NCI-H2081 treated with DMSO at 0.1 percent for 48 hours (cell line): ENCODE results near the gene NTRK2.

ENCODE experiments used
- DNase-seq: peaks from one replicate; lab custom pipeline; 2025; lab: John Stamatoyannopoulos, UW

The NTRK2 gene

DNA sequence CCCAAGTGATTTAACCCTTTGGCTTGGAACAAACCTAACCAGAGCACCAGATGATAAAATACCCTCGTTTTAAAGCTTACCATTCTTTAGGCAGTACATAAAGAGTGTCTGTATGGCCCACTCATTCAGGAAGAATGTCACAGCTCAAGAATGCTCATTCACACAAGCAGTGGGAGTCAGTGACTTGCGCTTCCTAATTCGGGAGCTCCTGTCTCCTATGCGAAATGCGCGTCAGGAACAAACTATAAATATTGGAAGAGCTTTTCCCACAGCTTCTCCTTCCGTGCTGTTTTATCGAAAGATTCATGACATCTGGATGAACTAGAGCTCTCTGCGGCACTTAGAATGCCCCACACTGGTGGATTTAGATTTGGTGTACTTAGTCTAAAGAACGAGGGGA, 66.6 kb downstream of the NTRK2 start:
- no peak for DNase-seq

DNA sequence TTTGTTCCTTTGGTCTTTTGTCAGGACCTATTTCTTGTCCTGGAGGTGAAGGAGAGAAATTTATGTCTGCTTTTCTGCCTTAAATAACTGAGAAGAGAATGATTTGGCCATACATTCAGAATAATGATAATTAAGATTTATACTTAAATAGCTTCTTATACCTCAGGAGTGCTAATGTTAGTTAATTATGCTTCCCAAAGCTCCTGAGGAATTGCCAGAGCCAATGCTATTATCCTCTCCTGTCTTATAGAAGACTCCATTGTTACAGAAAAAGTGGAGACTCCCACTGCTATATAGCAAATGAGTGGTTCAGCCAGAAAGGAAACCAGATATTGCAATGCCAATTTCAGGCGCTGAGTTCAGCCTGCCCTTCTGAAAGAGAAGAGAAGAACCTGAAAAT, 67.0 kb downstream of the NTRK2 start:
- no peak for DNase-seq

DNA sequence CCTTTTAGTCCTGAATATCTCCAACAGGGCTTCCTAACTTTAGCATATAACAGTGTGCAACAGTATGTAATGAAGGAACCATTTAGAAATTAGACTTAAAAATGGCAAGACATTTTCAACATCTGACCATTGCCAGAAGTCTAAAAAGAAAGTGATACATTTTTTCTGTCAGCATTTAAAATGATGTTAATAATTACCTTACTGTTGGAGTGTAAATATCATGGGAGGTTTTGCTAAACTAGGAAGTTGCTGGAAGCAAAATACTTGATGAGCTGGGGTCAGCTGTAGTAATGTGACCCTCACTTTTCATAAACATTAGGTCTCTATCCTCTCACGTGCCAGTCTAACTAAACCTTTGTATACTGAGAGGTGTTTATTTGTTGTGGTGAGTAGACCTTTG, 68.8 kb downstream of the NTRK2 start:
- DNase-seq, result no peak

GRCh38 chr9:84742261-84742660, 72.7 kb downstream of the NTRK2 start:
- DNase-seq, result no peak

- no peak for DNase-seq
Observed at GRCh38 chr9:84744195-84744594, 74.7 kb downstream of the NTRK2 start.

- DNase-seq, result no peak
Observed at GRCh38 chr9:84744726-84745125, 75.2 kb downstream of the NTRK2 start.

- DNase-seq, result no peak
Observed at GRCh38 chr9:84748112-84748511, 78.6 kb downstream of the NTRK2 start.

- no peak for DNase-seq
Observed at GRCh38 chr9:84750152-84750865, 80.8 kb downstream of the NTRK2 start.

DNA sequence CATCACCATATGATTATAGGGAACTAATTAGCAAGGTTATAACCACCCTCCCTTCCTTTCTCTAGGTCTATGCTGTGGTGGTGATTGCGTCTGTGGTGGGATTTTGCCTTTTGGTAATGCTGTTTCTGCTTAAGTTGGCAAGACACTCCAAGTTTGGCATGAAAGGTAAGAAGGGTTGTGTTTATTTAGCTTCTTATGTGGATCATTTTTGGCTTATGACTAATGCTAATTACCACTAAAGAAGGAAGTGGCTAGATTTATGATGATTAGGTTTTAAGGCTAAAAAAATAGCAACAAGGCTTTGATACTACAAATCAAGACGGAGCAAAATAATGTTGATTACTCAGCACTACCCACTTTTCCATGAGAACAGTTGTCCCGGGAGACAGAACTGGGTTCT, 82.4 kb downstream of the NTRK2 start:
- no peak for DNase-seq

- DNase-seq, result no peak
Observed at GRCh38 chr9:84754461-84754860, 84.9 kb downstream of the NTRK2 start.

DNA sequence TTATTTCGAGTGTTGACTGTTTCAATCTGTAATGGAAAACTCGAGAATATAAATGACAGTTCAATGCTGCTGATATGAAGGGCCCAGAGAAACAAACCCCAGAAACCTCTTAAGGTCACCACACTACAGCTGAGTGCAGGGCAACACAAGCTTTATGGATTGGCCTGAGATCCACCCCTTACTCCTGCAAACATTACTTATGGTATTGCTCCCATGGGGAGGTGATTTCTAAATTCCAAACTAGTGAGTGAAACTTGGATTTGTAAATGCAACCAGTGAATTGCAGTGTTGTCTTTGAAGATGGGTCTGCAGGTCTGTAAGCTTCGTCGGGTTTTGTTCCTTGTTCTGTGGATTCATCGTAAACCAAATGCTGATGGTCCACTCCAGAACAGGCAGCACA, 85.4 kb downstream of the NTRK2 start:
- DNase-seq, result no peak

DNA sequence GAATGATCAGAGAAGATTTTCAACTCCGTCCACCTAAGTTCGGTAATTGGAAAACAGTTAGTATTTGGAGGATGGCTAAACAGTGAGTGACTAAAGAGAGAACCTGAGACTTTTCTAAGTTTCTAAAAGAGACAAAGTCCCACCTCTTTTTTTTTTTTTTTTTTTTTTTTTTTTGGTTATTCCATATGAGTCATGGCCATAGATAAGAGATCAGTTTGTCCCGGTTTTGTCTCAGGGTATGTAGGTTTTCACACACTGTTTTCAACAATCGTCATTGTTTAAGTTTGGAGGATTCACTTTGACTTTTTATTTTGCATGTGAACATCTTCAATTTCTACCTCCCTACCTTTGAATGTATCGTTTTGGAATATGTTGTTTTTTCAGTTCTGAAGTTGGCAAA, 85.9 kb downstream of the NTRK2 start:
- no peak for DNase-seq

DNA sequence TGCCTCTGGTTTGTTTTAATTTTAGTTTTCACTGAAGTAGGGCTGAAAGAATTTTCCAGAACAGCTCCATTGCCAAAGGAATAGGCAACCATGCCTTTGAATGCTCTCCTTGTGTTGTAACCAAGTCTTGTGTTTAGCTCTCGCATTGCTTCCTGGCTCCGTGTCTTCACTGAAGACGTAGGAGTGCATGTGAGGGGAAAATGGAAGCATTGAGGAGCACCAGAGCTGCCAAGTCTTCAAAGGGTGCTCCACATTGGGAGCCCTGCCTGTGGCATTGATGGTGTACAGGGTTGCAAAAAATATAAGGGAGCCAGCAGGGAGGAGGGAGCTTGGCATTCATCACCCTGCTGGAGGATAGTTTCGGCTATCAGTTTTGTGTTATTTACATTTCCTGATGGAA, 86.6 kb downstream of the NTRK2 start:
- no peak for DNase-seq

GRCh38 chr9:84756731-84757130, 87.2 kb downstream of the NTRK2 start:
- DNase-seq, result no peak

DNA sequence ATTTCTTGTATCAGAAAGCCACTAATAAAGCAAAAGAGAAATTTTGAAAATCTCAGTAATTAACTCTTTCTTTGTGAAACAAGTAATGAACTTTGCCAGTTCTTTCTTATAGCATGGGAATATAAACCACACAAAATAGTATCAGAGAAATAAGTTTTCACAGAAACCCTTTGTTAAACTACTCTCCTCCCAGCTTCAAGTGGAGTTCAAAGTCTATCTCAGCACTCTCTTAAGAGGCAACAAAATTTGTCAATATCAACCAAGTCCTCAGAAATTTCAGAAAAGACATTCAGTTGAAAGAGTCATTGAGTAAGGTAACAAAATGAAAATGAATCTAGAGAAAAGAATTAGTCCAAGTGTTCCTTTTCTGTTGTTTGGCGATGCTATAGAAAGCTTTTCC, 89.3 kb downstream of the NTRK2 start:
- no peak for DNase-seq

DNA sequence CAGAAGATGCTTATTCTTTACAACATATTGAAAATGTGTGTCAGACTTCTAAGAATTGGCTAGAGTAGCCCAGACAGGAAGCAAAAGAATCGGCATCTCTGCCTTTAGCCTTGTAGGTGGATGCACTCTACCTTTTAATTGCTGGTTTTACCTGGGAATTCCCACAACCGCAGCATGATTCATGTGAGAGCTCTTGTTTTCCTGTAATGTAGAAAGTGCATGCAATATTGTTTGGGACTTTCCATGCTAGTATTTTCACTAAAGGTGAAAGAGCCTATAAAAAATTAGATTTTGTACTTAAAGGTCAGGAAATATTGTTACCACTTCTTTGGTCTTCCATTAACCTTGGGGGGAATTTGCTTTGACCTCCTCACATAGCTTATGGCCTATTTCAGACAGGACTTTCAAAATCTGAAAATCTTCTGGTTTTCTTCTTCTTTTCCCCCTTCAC, 89.8 kb downstream of the NTRK2 start:
- no peak for DNase-seq

DNA sequence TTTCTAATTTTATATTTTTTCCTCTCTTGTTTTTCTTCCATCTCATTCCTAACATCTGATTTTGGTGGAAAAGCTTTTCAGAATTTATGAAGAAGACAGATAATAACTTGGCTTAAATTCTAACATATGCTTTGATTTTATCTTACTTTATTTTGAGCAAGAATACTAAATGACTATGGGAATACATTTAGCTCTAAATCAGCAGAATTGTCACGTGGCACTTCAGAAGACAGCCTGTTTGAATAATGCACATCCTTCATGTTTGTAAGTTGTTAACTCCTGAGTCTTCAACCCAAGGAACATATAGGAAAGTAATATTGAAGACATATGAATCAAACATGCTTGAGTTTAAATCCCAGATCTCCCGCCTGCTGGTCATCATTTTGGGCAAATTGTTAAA, 90.3 kb downstream of the NTRK2 start:
- no peak for DNase-seq

DNA sequence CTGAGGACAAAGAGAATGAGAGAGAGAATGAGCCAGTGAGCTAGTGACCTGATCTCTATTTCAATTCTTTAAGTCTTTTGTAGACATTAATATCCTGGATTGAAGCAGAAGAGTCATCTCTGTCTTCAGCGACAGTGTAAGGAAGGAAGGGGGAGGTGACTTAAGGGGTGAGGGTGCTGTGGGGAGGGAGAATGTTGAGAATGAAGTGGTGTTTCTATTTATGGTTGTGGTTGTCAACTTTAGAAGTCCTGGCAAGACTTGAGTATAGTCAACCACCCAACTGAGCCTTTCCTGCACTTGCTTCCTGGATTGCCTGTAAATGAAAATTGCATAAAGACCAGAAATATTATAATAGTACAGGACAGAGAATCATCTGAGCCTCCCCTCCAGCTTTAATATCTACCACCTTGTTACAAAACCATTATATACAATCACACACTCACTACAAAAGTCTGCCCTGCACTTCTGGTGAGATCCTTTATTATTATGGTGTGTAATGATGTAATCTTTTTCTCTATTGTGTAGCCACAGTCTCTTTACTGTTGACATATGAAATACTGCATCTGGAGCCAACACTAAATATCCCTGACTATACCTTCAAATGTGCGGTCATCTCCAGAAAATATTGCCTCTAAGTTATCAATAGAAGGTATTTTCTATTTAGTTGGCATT, 91.7 kb downstream of the NTRK2 start:
- no peak for DNase-seq

- DNase-seq, result no peak
Observed at GRCh38 chr9:84772511-84772910, 103.0 kb downstream of the NTRK2 start.

- DNase-seq, result no peak
Observed at GRCh38 chr9:84773022-84773421, 103.5 kb downstream of the NTRK2 start.

GRCh38 chr9:84775056-84775643, 105.6 kb downstream of the NTRK2 start:
- DNase-seq, result no peak

GRCh38 chr9:84778570-84778969, 109.0 kb downstream of the NTRK2 start:
- no peak for DNase-seq

DNA sequence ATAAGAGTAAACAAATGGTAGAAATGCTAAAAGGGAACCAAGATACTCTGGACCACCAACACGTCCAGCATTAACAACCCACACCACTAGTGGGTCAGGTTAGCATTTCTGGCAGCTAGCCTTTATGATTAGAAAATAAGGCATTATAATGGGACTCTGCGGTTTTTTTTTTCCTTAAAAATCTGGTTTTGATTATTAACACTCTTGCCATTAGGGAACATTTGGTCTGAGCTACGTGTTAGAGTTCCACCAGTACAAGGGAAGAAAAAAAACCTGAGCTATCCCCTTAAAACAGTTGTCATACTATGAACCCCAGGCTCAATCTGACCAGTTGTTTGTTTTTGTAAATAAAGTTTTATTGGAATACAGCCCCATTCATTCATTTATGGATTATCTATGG, 110.4 kb downstream of the NTRK2 start:
- DNase-seq, result no peak

- DNase-seq, result no peak
Observed at GRCh38 chr9:84780385-84780784, 110.9 kb downstream of the NTRK2 start.
